Natural killer cell treated with Interleukin-12 subunit alpha and Interleukin-12 subunit beta and Interleukin-15 and Interleukin-18, amount 100 ng/mL, for 72 hours (primary cell): ENCODE results near the gene PDE6H. TPM values are rescaled to one million over a fixed set of nuclear protein-coding genes. Genes with fewer than 3 reads are reported as not detected.

ENCODE experiments used
- ATAC-seq, 2 donors: fragments of 150-1000 bp; cut with Tn5 transposase in 1 of 2; sonication (Bioruptor Pico), chemical (Tn5 transposase) in 1 of 2; 2 replicates each; pipeline ENCODE4 v1.10.0; 2021
- DNase-seq: peaks from one replicate; pipeline ENCODE4 v3.0.0; 2022; ENCODE audit warnings: low spot score
- H3K27ac Mint-ChIP-seq, 2 donors: 1 replicate in 1 of 2; 2 replicates in 1 of 2; pipeline ENCODE4 v1.8.0; 2022; ENCODE audit warnings: mixed read lengths in 2 of 2, mild to moderate bottlenecking in 1 of 2, moderate library complexity in 1 of 2
- H3K27me3 Mint-ChIP-seq, 2 donors: 1 replicate in 1 of 2; 2 replicates in 1 of 2; pipeline ENCODE4 v1.8.0; 2022; ENCODE audit warnings: mixed read lengths in 2 of 2
- H3K36me3 Mint-ChIP-seq: one replicate; pipeline ENCODE4 v1.8.0; 2022; ENCODE audit warnings: mixed read lengths
- H3K4me1 Mint-ChIP-seq, 2 donors: 1 replicate in 1 of 2; 2 replicates in 1 of 2; pipeline ENCODE4 v1.8.0; 2022; ENCODE audit warnings: low read depth in 2 of 2, mixed read lengths in 2 of 2, mild to moderate bottlenecking in 1 of 2
- H3K4me3 Mint-ChIP-seq: one replicate; pipeline ENCODE4 v1.8.0; 2022; ENCODE audit warnings: mixed read lengths
- H3K9me3 Mint-ChIP-seq: 2 replicates; pipeline ENCODE4 v1.8.0; 2022; ENCODE audit warnings: mixed read lengths
- total RNA-seq, 2 donors: library from RNA; stranded (reverse); gene quantifications; one replicate each; pipeline ENCODE4 v1.2.3, GENCODE V29; 2022

Gene PDE6H
- total RNA-seq: not detected

- H3K9me3 Mint-ChIP-seq: no peaks in the 10 kb centered on the region
- H3K27me3 Mint-ChIP-seq: peaks cover 2 to 15% of the 10 kb centered on the region in 2 donors
- no peak for ATAC-seq
- H3K4me3 Mint-ChIP-seq: no peak within 1 kb of the TSS
- H3K4me1 Mint-ChIP-seq: peaks cover 0 to 4% of the 10 kb centered on the region in 2 donors
- no peaks in the 10 kb centered on the region for H3K36me3 Mint-ChIP-seq
- no peak within 1 kb of the TSS for H3K27ac Mint-ChIP-seq
- DNase-seq: no peak
Observed at GRCh38 chr12:14972816-14973215, at the start of gene PDE6H. TSS of gene PDE6H (plus strand) at chr12:14973042. CDS start at chr12:14978013, 4,971 bp downstream.

- H3K36me3 Mint-ChIP-seq: peaks cover 9% of the 10 kb centered on the region
- H3K9me3 Mint-ChIP-seq: no peaks in the 10 kb centered on the region
- no peak overlapping the region for H3K4me3 Mint-ChIP-seq
- DNase-seq (no peak), ATAC-seq (no peak)
- no peaks in the 10 kb centered on the region for H3K27me3 Mint-ChIP-seq
- peaks cover 11 to 18% of the 10 kb centered on the region in 2 donors for H3K4me1 Mint-ChIP-seq
- no peak overlapping the region for H3K27ac Mint-ChIP-seq
Observed at GRCh38 chr12:14923944-14924343, 48.9 kb upstream of the PDE6H start.

GRCh38 chr12:14924541-14924940 lies 48.3 kb upstream of the PDE6H start:
- no peak overlapping the region for H3K4me3 Mint-ChIP-seq
- no peak overlapping the region for H3K27ac Mint-ChIP-seq
- peaks cover 9% of the 10 kb centered on the region for H3K36me3 Mint-ChIP-seq
- H3K4me1 Mint-ChIP-seq: peaks cover 11 to 15% of the 10 kb centered on the region in 2 donors
- H3K9me3 Mint-ChIP-seq: no peaks in the 10 kb centered on the region
- ATAC-seq (no peak), DNase-seq (no peak)
- H3K27me3 Mint-ChIP-seq: no peaks in the 10 kb centered on the region

GRCh38 chr12:14927267-14927666 lies 45.6 kb upstream of the PDE6H start:
- peaks cover 5% of the 10 kb centered on the region for H3K36me3 Mint-ChIP-seq
- H3K4me3 Mint-ChIP-seq: no peak overlapping the region
- DNase-seq (no peak), ATAC-seq (no peak)
- H3K4me1 Mint-ChIP-seq: no peaks in the 10 kb centered on the region
- no peak overlapping the region for H3K27ac Mint-ChIP-seq
- H3K27me3 Mint-ChIP-seq: no peaks in the 10 kb centered on the region
- H3K9me3 Mint-ChIP-seq: no peaks in the 10 kb centered on the region

- no peak for ATAC-seq
- no peak for DNase-seq
- H3K4me3 Mint-ChIP-seq: no peak overlapping the region
- no peaks in the 10 kb centered on the region for H3K4me1 Mint-ChIP-seq
- no peak overlapping the region for H3K27ac Mint-ChIP-seq
- H3K27me3 Mint-ChIP-seq: no peaks in the 10 kb centered on the region
- H3K36me3 Mint-ChIP-seq: peaks cover 8% of the 10 kb centered on the region
- H3K9me3 Mint-ChIP-seq: no peaks in the 10 kb centered on the region
Observed at GRCh38 chr12:14928931-14929330, 43.9 kb upstream of the PDE6H start.

GRCh38 chr12:14930299-14930698 lies 42.5 kb upstream of the PDE6H start:
- Mint-ChIP-seq H3K27ac (no peak overlapping the region), H3K27me3 (no peaks in the 10 kb centered on the region), H3K4me1 (no peaks in the 10 kb centered on the region), H3K9me3 (no peaks in the 10 kb centered on the region), H3K36me3 (peaks cover 5% of the 10 kb centered on the region), H3K4me3 (no peak overlapping the region)
- ATAC-seq (no peak), DNase-seq (no peak)

GRCh38 chr12:14931359-14931758 lies 41.5 kb upstream of the PDE6H start:
- H3K9me3 Mint-ChIP-seq: no peaks in the 10 kb centered on the region
- peaks cover 5% of the 10 kb centered on the region for H3K36me3 Mint-ChIP-seq
- no peaks in the 10 kb centered on the region for H3K27me3 Mint-ChIP-seq
- ATAC-seq (no peak), DNase-seq (no peak)
- H3K27ac Mint-ChIP-seq: no peak overlapping the region
- no peak overlapping the region for H3K4me3 Mint-ChIP-seq
- no peaks in the 10 kb centered on the region for H3K4me1 Mint-ChIP-seq

- no peak overlapping the region for H3K4me3 Mint-ChIP-seq
- H3K27me3 Mint-ChIP-seq: no peaks in the 10 kb centered on the region
- ATAC-seq: no peak
- H3K27ac Mint-ChIP-seq: no peak overlapping the region
- DNase-seq: no peak
- H3K4me1 Mint-ChIP-seq: peaks cover under 1 to 2% of the 10 kb centered on the region in 2 donors
- peaks cover 6% of the 10 kb centered on the region for H3K36me3 Mint-ChIP-seq
- no peaks in the 10 kb centered on the region for H3K9me3 Mint-ChIP-seq
Observed at GRCh38 chr12:14931791-14932560, 40.9 kb upstream of the PDE6H start.

GRCh38 chr12:14934511-14934910 lies 38.3 kb upstream of the PDE6H start:
- H3K9me3 Mint-ChIP-seq: no peaks in the 10 kb centered on the region

GRCh38 chr12:14935031-14935430 lies 37.8 kb upstream of the PDE6H start:
- no peak overlapping the region for H3K27ac Mint-ChIP-seq
- no peak for DNase-seq
- no peaks in the 10 kb centered on the region for H3K27me3 Mint-ChIP-seq
- peaks cover 17 to 27% of the 10 kb centered on the region in 2 donors for H3K4me1 Mint-ChIP-seq
- H3K9me3 Mint-ChIP-seq: no peaks in the 10 kb centered on the region
- H3K36me3 Mint-ChIP-seq: peaks cover 25% of the 10 kb centered on the region
- ATAC-seq: no peak
- H3K4me3 Mint-ChIP-seq: no peak overlapping the region

More at GRCh38 chr12:14934511-14934910, 38.3 kb upstream of the PDE6H start:
- DNase-seq (no peak), ATAC-seq (no peak)
- peaks cover 20% of the 10 kb centered on the region for H3K36me3 Mint-ChIP-seq
- H3K27ac Mint-ChIP-seq: no peak overlapping the region
- no peak overlapping the region for H3K4me3 Mint-ChIP-seq
- peaks cover 16 to 22% of the 10 kb centered on the region in 2 donors for H3K4me1 Mint-ChIP-seq
- no peaks in the 10 kb centered on the region for H3K27me3 Mint-ChIP-seq

- ATAC-seq (no peak), DNase-seq (no peak)
- Mint-ChIP-seq H3K9me3 (no peaks in the 10 kb centered on the region), H3K36me3 (peaks cover 36% of the 10 kb centered on the region), H3K4me3 (no peak overlapping the region), H3K27me3 (no peaks in the 10 kb centered on the region), H3K4me1 (peaks cover 17 to 34% of the 10 kb centered on the region in 2 donors), H3K27ac (peak overlapping the region in 1 of 2 donors; percentile 93)
Observed at GRCh38 chr12:14936224-14936861, 36.5 kb upstream of the PDE6H start.

- Mint-ChIP-seq H3K4me3 (no peak overlapping the region), H3K36me3 (peaks cover 40% of the 10 kb centered on the region), H3K4me1 (peaks cover 19 to 34% of the 10 kb centered on the region in 2 donors), H3K27ac (peak overlapping the region; percentile 79 to 93), H3K9me3 (no peaks in the 10 kb centered on the region), H3K27me3 (no peaks in the 10 kb centered on the region)
- DNase-seq (no peak), ATAC-seq (no peak)
Observed at GRCh38 chr12:14937014-14937413, 35.8 kb upstream of the PDE6H start.

- H3K27me3 Mint-ChIP-seq: no peaks in the 10 kb centered on the region
- no peaks in the 10 kb centered on the region for H3K9me3 Mint-ChIP-seq
- ATAC-seq (no peak), DNase-seq (no peak)
- peaks cover 47% of the 10 kb centered on the region for H3K36me3 Mint-ChIP-seq
- peak overlapping the region; percentile 79 to 93 for H3K27ac Mint-ChIP-seq
- H3K4me1 Mint-ChIP-seq: peaks cover 21 to 34% of the 10 kb centered on the region in 2 donors
- no peak overlapping the region for H3K4me3 Mint-ChIP-seq
Observed at GRCh38 chr12:14937689-14938088, 35.2 kb upstream of the PDE6H start.

- Mint-ChIP-seq H3K27me3 (no peaks in the 10 kb centered on the region), H3K9me3 (no peaks in the 10 kb centered on the region), H3K27ac (peak within 1 kb of the TSS; percentile 79 to 93), H3K36me3 (peaks cover 44% of the 10 kb centered on the region), H3K4me3 (peak within 1 kb of the TSS; percentile 57), H3K4me1 (peaks cover 21 to 34% of the 10 kb centered on the region in 2 donors)
- ATAC-seq (no peak), DNase-seq (no peak)
Observed at GRCh38 chr12:14938301-14938700, 34.5 kb upstream of the PDE6H start, which contains the start of gene ERP27. TSS of gene ERP27 (minus strand) at chr12:14938537. CDS start at chr12:14938508, 29 bp downstream.
